GM18517 (cell line): Measurements from ENCODE around the gene SDF2L1.
"Not testable (repeated sequence)": the region's sequence is repeated elsewhere in the genome, so short reads cannot be mapped to it uniquely, and the experiment has no call there.

Experiments
- ATAC-seq: cut with Tn5 transposase; IDR thresholded peaks from one replicate; pipeline ENCODE4 v1.9.1; 2021; ENCODE audit warnings: mild to moderate bottlenecking, moderate library complexity; ENCODE audit not compliant: unreplicated experiment

Gene SDF2L1

DNA sequence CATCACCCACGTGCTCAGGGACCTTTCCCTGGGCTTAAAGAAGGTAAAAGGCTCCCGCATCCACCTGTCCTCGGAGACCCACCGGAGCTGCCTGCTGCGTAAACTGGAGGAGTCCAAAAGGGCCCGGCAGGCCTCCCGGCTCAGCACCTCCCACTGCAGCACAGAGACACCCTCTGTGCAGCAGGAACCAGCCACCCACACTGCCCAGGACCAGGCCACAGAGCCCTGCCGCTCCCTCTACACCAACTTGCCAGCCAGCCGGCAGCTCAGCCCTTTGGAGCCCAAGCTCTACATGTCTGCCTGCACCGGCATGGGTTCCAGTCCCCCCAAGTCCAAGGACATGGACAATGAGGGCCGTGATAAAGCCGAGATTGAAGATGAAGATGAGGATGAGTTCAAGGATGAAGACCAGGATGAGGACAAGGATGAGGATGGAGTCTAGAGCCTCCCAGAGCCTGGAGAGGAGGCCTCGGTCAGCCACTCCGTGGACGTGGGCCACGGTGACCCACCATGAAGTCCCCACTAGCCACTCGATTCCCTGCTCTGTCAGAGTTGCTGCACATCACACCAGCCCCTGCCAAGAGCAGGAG, 5.4 kb upstream of the SDF2L1 start:
- no peak for ATAC-seq

DNA sequence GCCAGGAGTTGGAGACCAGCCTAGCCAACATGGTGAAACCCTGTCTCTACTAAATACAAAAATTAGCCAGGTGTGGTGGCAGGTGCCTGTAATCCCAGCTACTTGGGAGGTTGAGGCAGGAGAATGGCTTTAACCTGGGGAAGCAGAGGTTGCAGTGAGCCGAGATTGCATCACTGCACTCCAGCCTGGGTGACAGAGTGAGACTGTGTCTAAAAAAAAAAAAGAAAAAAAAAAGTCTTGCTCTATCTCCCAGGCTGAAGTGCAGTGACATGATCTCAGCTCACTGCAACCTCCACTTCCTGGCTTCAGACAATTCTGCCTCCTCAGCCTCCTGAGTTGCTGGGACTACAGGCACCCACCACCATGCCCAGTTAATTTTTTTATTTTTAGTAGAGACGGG, 4.7 kb upstream of the SDF2L1 start:
- ATAC-seq = not testable (repeated sequence)

- no peak for ATAC-seq
Observed at GRCh38 chr22:21639359-21639758, 2.7 kb upstream of the SDF2L1 start.

DNA sequence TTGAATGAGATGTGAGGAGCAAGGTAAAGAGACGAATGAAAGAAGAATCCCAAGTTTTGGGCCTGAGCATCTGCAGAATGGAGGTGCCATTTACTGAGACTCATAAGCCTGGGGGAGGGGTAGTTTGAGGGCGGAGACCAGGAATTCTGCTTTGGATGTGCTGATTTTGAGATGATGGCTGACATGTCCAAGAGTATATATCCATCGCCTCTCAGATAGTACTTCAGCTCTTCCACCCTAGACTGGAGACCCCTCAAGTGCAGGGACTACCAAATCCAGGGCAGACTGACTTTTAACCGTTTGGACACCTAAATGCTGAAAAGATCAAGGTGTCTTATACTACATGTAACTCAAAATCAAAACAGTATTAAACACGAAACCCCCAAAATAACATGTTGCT, 1.3 kb upstream of the SDF2L1 start:
- ATAC-seq = no peak

DNA sequence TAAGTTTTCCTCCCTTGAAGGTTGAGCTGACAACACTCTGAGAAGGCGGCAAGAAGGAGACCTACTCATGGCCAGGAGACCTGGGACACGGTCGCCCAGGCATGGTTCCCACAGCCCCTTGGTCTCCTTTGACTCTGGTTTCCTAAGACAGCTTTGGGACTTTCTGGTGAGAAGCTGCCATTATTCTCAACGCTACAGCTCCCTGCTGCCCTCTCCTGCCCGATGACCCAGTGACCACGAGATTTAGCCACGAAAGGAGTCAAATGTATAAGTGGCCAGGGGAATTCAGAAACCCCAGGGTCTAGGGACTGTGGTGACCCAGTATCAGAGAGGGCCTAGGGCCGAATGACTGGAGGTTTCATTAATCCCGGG, 699 bp upstream of the SDF2L1 start:
- ATAC-seq = peak; percentile 10

DNA sequence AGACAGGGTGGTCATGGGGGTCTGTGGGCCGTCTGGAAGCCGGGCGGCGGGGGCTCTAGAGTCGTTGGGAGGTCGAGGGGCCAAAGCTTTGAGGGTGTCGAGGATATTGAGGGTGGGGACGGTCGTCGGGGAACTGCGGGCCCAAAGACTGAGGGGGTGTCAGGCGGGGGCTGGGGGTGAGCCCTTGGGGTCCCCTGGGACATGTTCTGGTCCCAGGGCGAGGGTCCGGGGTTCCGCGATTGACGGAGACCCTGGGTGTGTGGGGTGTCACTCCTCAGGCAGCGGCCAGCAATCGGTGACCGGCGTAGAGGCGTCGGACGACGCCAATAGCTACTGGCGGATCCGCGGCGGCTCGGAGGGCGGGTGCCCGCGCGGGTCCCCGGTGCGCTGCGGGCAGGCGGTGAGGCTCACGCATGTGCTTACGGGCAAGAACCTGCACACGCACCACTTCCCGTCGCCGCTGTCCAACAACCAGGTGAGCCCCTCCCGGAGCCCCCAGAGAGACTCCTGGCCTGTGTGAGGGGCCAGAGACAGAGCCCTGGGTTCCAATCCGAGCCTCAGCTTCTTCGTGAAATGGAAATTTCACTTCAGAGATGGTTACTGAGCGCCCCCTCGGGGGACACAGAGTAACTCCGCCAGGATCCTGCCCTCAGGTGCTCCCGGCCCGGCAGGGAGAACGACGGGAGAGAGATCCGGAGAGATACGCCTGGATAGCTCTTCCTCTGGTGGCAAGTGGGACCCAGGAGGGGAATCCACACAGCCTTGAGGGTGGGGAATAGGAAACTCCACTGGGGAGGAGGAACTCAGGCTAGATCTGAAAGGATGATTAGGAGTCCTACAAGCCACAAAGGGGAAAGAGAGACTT, 714 bp downstream of the SDF2L1 start:
- no peak for ATAC-seq

DNA sequence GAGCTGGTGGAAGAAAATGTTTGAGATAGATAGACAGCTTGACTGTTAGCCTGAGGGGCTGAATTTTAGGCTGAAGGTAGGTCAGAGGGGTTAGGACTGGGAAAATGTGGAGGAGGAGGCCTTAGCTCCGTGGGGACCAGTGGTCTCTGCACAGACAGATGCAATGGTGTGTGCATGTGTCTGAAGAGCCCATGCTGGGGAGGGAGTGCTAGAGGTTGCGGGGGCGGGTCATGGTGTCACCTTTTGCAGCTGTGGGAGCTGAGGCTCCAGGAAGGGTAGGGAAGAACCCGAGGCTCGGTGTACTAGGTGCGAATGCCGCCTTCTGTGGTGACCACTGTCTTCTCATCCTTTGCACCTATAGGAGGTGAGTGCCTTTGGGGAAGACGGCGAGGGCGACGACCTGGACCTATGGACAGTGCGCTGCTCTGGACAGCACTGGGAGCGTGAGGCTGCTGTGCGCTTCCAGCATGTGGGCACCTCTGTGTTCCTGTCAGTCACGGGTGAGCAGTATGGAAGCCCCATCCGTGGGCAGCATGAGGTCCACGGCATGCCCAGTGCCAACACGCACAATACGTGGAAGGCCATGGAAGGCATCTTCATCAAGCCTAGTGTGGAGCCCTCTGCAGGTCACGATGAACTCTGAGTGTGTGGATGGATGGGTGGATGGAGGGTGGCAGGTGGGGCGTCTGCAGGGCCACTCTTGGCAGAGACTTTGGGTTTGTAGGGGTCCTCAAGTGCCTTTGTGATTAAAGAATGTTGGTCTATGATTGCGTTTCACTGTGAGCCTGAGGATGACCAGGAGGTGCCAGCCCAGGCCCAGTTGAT, 1.6 kb downstream of the SDF2L1 start:
- ATAC-seq = no peak

DNA sequence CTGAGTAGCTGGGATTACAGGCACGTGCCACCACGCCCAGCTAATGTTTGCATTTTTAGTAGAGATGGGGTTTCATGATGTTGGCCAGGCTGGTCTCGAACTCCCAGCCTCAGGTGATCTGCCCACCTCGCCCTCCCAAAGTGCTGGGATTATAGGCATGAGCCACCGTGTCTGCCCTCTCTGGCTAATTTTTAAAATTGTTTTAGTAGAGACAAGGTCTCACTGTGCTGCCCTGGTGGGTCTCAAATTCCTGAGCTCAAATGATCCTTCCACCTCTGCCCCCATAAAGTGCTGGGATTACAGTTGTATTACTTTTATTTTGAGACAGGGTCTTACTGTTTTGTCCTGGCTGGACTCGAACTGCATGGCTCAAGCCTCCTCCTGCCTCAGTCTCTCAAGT, 3.4 kb downstream of the SDF2L1 start:
- ATAC-seq = not testable (repeated sequence)

GRCh38 chr22:21646608-21647590, 4.8 kb downstream of the SDF2L1 start:
- ATAC-seq = no peak

DNA sequence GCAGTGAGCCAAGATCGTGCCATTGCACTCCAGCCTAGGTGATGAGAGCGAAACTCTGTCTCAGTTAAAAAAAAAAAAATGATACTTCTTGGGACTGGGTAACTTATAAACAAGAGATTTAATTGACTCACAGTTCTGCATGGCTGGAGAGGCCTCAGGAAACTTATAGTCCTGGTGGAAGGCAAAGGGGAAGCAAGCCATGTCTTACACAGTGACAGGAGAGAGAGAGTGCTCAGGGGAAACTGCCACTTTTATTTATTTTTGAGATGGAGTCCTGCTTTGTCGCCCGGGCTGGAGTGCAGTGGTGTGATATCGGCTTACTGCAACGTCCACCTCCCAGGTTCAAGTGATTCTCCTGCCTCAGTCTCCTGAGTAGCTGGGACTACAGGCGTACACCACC, 8.2 kb downstream of the SDF2L1 start:
- ATAC-seq = no peak

- ATAC-seq = no peak
Observed at GRCh38 chr22:21650823-21651520, 8.9 kb downstream of the SDF2L1 start.

GRCh38 chr22:21651521-21652009, 9.5 kb downstream of the SDF2L1 start:
- peak; percentile 19 for ATAC-seq

- peak; percentile 76 for ATAC-seq
Observed at GRCh38 chr22:21652010-21652546, 10.0 kb downstream of the SDF2L1 start.

DNA sequence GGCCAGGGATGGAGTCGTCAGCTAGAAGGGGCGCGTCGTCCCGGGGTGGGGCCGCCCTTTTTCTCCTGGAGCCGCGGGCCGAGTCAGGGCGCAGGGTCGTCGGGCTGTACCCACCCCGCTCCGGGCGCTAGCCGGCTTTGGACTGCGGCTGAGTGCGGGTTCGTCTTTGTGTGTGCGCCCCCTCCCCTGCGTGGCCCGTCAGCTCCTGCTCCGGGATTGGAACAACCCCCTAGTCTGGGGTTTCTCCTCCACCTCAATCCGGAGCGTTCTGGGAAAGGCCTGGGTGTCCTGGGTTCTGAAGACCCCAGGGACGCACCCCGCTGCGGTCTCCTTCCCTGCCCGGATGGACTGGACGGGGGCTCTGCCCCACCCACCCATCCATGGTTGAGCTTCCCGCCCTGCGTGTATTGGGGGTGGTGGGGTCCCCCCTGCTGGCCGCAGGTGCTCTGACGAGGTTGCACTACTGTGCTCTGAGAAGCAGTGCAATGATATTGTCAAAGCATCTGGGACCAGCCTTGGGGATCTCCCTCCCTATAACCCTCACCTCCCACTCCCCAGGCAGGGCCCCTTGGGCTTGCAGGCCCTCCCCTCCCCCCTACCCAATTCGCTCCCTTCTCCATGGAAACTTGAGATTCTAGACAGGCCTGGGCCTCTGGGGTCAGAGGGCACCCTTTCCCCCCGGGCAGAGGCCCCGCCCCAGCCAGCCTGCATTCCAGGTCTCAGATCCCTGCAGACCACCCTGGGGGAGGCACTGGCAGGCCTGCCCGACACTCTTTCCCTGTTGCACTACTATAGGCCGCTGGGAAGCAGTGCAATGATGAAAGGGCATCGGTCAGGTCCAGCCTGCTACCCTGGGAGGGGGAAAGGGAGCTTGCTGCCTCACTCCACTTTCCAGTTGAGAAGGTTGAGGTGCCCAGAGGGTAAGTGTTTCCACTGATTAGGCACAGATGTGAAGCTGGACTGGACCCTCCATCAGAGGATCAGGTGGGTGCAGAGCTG, 10.7 kb downstream of the SDF2L1 start:
- ATAC-seq = no peak

DNA sequence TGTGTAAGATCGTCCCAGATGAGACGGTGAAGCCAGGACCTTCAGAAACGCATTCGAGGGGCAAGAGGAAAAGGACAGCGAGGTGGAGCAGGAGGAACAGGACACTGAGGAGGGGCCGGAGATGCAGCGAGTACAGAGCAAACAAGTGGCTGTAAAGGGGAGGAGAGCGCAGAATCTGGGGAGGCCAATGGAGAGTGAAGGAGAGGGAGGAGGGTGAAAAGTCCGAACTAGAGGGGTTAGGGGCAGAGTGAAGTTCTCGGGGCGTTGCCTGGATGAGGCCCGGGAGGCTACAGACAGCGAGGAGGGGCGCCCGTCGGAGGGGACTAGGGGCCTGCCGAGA, 14.9 kb downstream of the SDF2L1 start:
- no peak for ATAC-seq

DNA sequence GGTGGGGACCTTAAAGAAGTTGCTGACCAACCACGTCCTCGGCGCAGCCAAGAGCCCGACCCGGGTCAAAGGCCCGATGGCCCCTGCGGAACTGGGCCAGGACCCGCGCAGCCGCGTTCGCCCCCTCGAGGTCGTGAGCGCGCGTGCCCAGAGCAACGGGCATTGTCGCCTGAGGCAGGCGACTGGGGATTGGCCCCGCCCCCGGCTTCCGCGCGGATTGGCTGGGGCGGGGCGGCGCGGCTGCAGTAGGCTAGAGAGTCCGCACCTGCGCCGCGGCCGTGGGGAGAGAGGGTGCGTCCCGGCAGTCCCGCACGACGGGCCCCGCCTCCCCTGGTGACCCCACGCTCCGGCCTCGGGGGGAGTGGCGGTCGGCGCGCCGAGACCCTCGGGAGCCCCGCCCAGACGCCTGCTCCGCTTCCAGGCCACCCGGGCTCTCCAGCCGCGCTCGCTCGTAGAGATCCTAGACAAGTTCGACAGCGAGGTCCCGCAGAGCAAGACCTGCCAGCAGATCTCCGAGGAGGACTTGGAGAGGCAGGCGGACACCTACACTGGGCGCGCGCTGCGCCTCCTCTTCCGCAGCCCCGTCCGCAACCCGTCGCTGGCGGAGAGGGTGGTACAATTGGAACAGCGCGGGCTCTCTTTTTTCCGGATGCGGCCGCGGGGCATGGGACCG, 15.4 kb downstream of the SDF2L1 start:
- peak; percentile 58 for ATAC-seq

DNA sequence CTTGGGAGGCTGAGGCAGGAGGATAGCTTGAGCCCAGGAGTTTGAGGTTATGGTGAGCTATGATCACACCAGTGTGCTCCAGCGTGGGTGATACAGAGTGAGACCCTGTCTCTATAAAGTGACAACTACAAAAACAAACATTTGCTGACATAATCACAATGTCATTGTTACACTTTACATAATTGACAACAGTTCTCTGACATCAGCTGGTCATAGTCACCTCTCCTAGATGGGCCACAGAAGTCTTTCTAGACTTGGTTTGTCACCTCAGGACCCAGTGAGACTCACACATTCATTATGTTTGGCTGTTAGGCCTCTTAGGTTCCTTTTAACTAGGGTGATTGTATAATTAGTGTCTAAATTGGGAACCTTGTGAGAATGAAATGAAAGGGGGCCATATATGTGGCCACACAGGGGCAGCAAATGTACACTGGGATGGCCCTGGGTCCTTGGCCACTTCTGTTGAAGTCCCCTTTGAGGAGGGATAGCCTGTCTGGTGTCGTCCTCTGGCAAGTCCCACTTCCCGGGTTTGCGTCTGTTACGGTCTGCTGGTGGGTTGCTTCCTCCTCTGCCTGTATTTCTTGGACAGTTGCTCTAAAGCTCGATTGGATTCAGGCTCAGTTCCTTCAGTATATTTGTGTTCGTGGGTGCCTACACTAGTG, 17.9 kb downstream of the SDF2L1 start:
- no peak for ATAC-seq
